Body of pancreas (tissue), 4 donors: Measurements from ENCODE around the gene TBX1.

ENCODE experiments used
- POLR2A ChIP-seq, 3 donors: fragments of 450-650 bp; IDR thresholded peaks; one replicate each; pipeline ENCODE4 v1.6.1; 2016; ENCODE audit warnings: antibody characterized with exemption in 3 of 3, mild to moderate bottlenecking in 2 of 3
- TF ChIP-seq, protein P1 (sequence below), 7 experiments: fragments of 450-650 bp in 4 of 7; fragments of 200-600 bp in 3 of 7; sonication (generic) in 3 of 7; IDR thresholded peaks; one replicate each; pipeline ENCODE4 v1.5.1; 2016 to 2019; ENCODE audit warnings: antibody characterized with exemption in 7 of 7

- TF ChIP-seq, protein P1, sequence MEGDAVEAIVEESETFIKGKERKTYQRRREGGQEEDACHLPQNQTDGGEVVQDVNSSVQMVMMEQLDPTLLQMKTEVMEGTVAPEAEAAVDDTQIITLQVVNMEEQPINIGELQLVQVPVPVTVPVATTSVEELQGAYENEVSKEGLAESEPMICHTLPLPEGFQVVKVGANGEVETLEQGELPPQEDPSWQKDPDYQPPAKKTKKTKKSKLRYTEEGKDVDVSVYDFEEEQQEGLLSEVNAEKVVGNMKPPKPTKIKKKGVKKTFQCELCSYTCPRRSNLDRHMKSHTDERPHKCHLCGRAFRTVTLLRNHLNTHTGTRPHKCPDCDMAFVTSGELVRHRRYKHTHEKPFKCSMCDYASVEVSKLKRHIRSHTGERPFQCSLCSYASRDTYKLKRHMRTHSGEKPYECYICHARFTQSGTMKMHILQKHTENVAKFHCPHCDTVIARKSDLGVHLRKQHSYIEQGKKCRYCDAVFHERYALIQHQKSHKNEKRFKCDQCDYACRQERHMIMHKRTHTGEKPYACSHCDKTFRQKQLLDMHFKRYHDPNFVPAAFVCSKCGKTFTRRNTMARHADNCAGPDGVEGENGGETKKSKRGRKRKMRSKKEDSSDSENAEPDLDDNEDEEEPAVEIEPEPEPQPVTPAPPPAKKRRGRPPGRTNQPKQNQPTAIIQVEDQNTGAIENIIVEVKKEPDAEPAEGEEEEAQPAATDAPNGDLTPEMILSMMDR (IDR thresholded peaks at IDR 0.05), result no peak
- no peak for TF ChIP-seq POLR2A (IDR thresholded peaks at IDR 0.05)
Observed at GRCh38 chr22:19741053-19741452, 19.5 kb upstream of the TBX1 start.
